Breast epithelium (tissue), 4 donors: ENCODE measurements around the gene LFNG. TPM values are rescaled to one million over a fixed set of nuclear protein-coding genes. Genes with fewer than 3 reads are reported as not detected.

Experiments used
- DNase-seq, 2 donors: peaks; one replicate each; pipeline ENCODE4 v3.0.0-alpha.2; 2019; ENCODE audit warnings: low spot score in 2 of 2
- H3K27ac ChIP-seq, 2 donors: fragments of 200-600 bp; sonication (generic) in 1 of 2; one replicate each; pipeline ENCODE4 v1.5.1; 2016 to 2019; ENCODE audit warnings: mild to moderate bottlenecking in 1 of 2
- H3K27me3 ChIP-seq, 2 donors: fragments of 200-600 bp; sonication (generic) in 1 of 2; one replicate each; pipeline versions ENCODE4 v1.5.1 to v1.6.0; 2017 to 2019; ENCODE audit warnings: control low read depth in 1 of 2, mild to moderate bottlenecking in 1 of 2
- H3K36me3 ChIP-seq: fragments of 200-600 bp; one replicate; pipeline ENCODE4 v1.5.1; 2019
- H3K4me1 ChIP-seq, 2 donors: fragments of 200-600 bp; sonication (generic); one replicate each; pipeline ENCODE4 v1.5.1; 2016 to 2019; ENCODE audit warnings: control low read depth in 1 of 2
- H3K4me3 ChIP-seq, 3 donors: fragments of 200-600 bp; sonication (generic); 1 replicate in 2 of 3; 2 replicates in 1 of 3; pipeline ENCODE4 v1.5.1; 2016 to 2019; ENCODE audit warnings: mild to moderate bottlenecking in 3 of 3, moderate library complexity in 2 of 3
- H3K9me3 ChIP-seq, 2 donors: fragments of 200-600 bp; sonication (generic) in 1 of 2; one replicate each; pipeline ENCODE4 v1.5.1; 2016 to 2019; ENCODE audit warnings: control low read depth in 1 of 2
- POLR2A ChIP-seq: fragments of 450-650 bp; IDR thresholded peaks from one replicate; pipeline ENCODE4 v1.6.1; 2016; ENCODE audit warnings: antibody characterized with exemption, mild to moderate bottlenecking, moderate library complexity
- POLR2AphosphoS5 ChIP-seq, 3 donors: sonication (generic); formaldehyde crosslinking; IDR thresholded peaks; one replicate each; pipeline ENCODE4 v1.6.1; 2017; ENCODE audit warnings: antibody characterized with exemption in 3 of 3
- intact Hi-C: fragments of 100-400 bp; cut with DNase I; formaldehyde crosslinking; loops from one replicate; pipeline ENCODE4 v1.15.1; 2023; ENCODE audit warnings: low total_unique reads
- total RNA-seq, 3 donors: library from RNA; depleted of rRNA; stranded (reverse); fragments of >200 nt; gene quantifications; one replicate each; pipeline ENCODE4 v1.1.0, GENCODE V29; 2016
- TF ChIP-seq, protein P1 (sequence below), 3 donors: fragments of 450-650 bp; IDR thresholded peaks; one replicate each; pipeline ENCODE4 v1.5.1; 2016 to 2017; ENCODE audit warnings: antibody characterized with exemption in 3 of 3, mild to moderate bottlenecking in 3 of 3, moderate library complexity in 3 of 3

LFNG gene
- total RNA-seq, 3 donors from 2014 or later: 5.0 to 16.4 (median 9.1) TPM

DNA sequence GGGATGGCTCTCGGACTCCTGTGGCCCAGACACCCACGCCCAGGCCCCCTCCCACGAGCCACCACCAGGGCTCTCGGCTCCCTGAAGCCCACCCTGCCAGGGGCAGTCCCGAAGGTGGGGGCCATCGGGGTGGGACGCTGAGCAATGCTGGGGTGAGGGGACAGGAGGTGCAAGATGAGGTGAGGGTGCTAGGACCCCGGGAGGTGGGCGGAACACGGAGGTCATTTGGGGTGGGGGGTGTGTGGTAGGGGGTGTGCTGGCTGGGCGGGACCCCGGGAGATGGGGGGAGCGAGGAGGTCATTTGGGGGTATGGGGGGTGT lies 17.0 kb upstream of the LFNG start:
- no peaks in the 10 kb centered on the region for H3K9me3 ChIP-seq
- H3K4me1 ChIP-seq: peaks cover 0 to 6% of the 10 kb centered on the region in 2 donors
- intact Hi-C loops: no loop called here
- no peak overlapping the region for H3K4me3 ChIP-seq
- DNase-seq: no peak
- no peaks in the 10 kb centered on the region for H3K36me3 ChIP-seq
- H3K27ac ChIP-seq: no peak overlapping the region
- TF ChIP-seq, protein P1, sequence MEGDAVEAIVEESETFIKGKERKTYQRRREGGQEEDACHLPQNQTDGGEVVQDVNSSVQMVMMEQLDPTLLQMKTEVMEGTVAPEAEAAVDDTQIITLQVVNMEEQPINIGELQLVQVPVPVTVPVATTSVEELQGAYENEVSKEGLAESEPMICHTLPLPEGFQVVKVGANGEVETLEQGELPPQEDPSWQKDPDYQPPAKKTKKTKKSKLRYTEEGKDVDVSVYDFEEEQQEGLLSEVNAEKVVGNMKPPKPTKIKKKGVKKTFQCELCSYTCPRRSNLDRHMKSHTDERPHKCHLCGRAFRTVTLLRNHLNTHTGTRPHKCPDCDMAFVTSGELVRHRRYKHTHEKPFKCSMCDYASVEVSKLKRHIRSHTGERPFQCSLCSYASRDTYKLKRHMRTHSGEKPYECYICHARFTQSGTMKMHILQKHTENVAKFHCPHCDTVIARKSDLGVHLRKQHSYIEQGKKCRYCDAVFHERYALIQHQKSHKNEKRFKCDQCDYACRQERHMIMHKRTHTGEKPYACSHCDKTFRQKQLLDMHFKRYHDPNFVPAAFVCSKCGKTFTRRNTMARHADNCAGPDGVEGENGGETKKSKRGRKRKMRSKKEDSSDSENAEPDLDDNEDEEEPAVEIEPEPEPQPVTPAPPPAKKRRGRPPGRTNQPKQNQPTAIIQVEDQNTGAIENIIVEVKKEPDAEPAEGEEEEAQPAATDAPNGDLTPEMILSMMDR (IDR thresholded peaks at IDR 0.05): no peak
- TF ChIP-seq POLR2AphosphoS5 (IDR thresholded peaks at IDR 0.05) (no peak), POLR2A (no peak)
- H3K27me3 ChIP-seq: no peaks in the 10 kb centered on the region

DNA sequence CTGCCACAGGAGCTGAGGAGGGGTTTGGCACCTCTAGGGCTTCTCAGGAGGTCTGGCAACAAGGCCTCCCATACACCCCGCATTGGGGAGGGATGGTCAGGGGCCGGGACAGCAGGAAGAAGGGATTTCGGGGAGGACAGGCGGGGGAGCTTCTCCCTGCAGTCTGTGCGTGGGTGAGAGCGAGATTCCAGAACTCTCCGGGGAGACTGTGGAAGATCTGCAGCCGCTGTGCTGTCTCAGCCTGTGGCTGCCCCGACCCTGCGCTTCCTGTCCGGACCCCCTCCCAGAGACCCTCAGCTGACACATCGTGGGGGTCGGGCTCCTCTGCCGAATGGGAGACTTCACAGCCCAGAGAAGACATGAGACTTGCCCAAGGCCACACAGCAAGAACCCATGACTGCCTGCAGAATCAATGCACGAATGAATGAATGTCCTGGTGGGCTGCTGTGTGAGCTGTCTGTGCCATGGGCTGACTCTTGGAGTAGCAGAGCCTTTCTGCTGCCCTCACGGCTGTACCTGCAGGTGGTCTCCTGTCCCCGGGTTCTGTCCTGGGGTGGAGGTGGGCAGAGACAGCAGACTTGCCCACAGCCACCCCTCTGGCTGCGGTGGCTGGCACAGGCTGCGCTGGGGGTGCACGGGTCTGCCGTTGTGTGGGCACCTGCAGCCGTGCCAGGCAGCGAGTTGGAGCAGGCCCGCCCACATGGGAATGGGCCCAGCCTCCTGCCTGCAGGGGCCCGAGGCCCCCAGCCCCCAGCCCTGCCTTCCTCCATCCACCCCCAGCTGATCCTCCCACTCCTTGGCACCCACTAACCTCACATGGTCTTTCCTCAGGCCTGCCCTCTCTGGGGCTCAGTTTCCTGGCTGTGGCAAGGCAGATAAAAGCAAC lies 16.3 kb upstream of the LFNG start:
- TF ChIP-seq POLR2AphosphoS5 (IDR thresholded peaks at IDR 0.05) (no peak), POLR2A (no peak)
- TF ChIP-seq, protein P1 (IDR thresholded peaks at IDR 0.05): no peak
- intact Hi-C loops: no loop called here
- no peaks in the 10 kb centered on the region for H3K27me3 ChIP-seq
- no peaks in the 10 kb centered on the region for H3K36me3 ChIP-seq
- no peak overlapping the region for H3K27ac ChIP-seq
- no peak overlapping the region for H3K4me3 ChIP-seq
- H3K4me1 ChIP-seq: peaks cover 5 to 9% of the 10 kb centered on the region in 2 donors
- H3K9me3 ChIP-seq: no peaks in the 10 kb centered on the region
- no peak for DNase-seq

DNA sequence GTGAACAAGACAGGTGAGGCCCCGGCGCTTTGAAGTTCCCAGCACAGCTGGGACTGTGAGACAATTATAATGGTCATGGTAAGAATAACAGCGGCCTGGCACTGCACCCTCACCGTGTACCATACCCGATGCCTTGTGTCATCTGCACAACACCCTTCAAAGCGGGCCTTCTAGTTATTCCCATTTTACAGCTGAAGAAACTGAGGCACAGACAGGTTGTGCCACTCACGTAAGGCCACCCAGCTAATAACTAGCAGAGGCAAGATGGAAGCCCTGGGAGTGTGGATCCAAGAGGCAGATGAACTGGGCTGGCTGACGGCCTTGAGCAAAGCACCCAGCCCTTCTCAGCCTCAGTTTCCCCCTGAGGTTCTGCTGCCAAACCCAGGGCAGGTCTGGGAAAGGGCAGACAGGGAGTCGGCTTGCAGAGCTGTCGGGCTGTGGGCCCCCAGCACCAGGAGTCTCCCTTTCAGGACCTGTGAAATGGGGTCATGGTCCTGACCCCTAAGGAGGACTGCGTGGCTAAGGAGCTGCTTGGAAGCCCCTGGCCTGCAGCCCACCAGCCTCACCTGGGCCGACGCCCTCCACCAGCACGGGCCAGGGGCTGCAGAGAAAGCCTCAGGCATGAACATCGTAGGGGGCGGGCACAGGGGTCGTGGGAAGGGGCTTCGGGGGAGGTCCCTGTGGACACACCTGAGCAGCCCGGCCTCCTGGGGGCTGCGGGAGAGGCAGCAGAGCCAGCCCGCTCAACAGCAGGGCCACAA lies 15.3 kb upstream of the LFNG start:
- peaks cover 13 to 16% of the 10 kb centered on the region in 2 donors for H3K4me1 ChIP-seq
- intact Hi-C loops: no loop called here
- H3K27ac ChIP-seq: no peak overlapping the region
- no peak for TF ChIP-seq POLR2AphosphoS5 (IDR thresholded peaks at IDR 0.05)
- TF ChIP-seq POLR2A: no peak
- TF ChIP-seq, protein P1 (IDR thresholded peaks at IDR 0.05): no peak
- DNase-seq: no peak
- H3K36me3 ChIP-seq: no peaks in the 10 kb centered on the region
- H3K9me3 ChIP-seq: no peaks in the 10 kb centered on the region
- no peaks in the 10 kb centered on the region for H3K27me3 ChIP-seq
- H3K4me3 ChIP-seq: no peak overlapping the region

DNA sequence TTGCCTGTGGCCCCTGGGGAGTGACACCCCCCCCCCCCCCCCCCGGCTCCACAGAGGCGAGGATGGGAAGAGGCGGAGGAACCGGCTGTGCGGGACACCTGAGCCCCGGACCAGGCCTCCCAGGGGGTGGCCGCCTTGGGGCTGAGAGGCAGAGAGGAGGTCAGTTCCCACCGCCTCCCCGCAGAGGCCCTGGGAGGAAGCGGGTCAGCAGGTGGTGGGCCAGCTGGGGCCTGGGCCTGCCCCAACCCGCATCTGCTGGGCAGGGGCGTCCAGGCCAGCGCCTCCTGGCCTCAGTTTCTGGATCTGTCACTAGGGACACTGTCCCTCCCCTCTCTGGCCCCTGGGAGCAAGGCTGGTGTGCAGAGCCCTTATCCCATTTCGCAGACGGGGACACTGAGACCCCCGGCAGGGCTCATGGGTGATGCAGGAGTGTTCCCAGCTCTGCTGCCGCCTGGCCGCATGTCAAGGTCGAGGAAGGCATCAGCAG lies 14.6 kb upstream of the LFNG start:
- no peaks in the 10 kb centered on the region for H3K27me3 ChIP-seq
- TF ChIP-seq POLR2AphosphoS5 (IDR thresholded peaks at IDR 0.05) (no peak), POLR2A (no peak)
- TF ChIP-seq, protein P1 (IDR thresholded peaks at IDR 0.05): no peak
- no peak for DNase-seq
- intact Hi-C loops: no loop called here
- peak overlapping the region in 1 of 2 donors; percentile 1 for H3K27ac ChIP-seq
- H3K36me3 ChIP-seq: no peaks in the 10 kb centered on the region
- H3K4me3 ChIP-seq: no peak overlapping the region
- H3K9me3 ChIP-seq: no peaks in the 10 kb centered on the region
- peaks cover 13 to 16% of the 10 kb centered on the region in 2 donors for H3K4me1 ChIP-seq

DNA sequence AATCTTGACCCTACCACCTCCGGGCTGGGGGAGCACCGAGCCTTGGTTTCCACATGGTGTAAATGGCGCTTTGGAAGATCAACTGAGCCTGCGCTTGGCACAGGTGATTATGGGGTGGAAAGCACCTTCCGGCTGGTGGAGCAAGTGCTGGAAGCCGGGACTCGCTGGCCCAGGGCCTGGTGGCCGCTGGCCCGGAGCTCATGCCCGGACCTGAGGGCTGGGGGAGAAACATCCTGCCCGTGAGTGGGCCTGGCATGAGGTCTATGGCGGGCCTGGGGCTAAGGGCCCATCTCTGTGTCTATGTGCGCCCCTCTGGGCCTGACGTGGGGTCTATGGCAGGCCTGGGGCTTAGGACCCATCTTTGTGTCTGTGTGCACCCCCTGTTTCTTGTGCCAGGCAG lies 14.2 kb upstream of the LFNG start:
- DNase-seq: no peak
- no peak overlapping the region for H3K4me3 ChIP-seq
- H3K27ac ChIP-seq: peak overlapping the region in 1 of 2 donors; percentile 1
- H3K4me1 ChIP-seq: peaks cover 13 to 16% of the 10 kb centered on the region in 2 donors
- no peaks in the 10 kb centered on the region for H3K9me3 ChIP-seq
- no peaks in the 10 kb centered on the region for H3K36me3 ChIP-seq
- TF ChIP-seq, protein P1 (IDR thresholded peaks at IDR 0.05): no peak
- intact Hi-C loops: no loop called here
- no peaks in the 10 kb centered on the region for H3K27me3 ChIP-seq
